Measurements from ENCODE around the gene TTC39B. TPM values are rescaled to one million over a fixed set of nuclear protein-coding genes. Genes with fewer than 3 reads are reported as not detected.

The TTC39B gene
- total RNA-seq, 4 donors from 2014 or later: 23.3 to 62.8 (median 38.1) TPM

- H3K27me3 ChIP-seq: no peaks in the 10 kb centered on the region
- no peak for DNase-seq
- TF ChIP-seq CTCF (IDR thresholded peaks at IDR 0.05) (no peak), EP300 (IDR thresholded peaks at IDR 0.05; ENCODE audit: low read depth) (no peak), POLR2A (IDR thresholded peaks at IDR 0.05) (no peak), POLR2AphosphoS5 (IDR thresholded peaks at IDR 0.05) (no peak)
- no peaks in the 10 kb centered on the region for H3K36me3 ChIP-seq
- in situ Hi-C loops (cut with MboI; ENCODE audit: low pct_ligation_motif_present in 1 of 4, low pct_unique_long_range_greater_than_20kb in 1 of 4, low sequenced_read_pairs in 3 of 4): loop anchor here in 1 of 4 donors (25.0 kb wide), 1 partner anchor 105 kb away; the partner anchor contains the start of gene SNAPC3
- H3K4me1 ChIP-seq: peaks cover 7 to 23% (median 15%) of the 10 kb centered on the region in 4 donors
- H3K4me3 ChIP-seq: peak overlapping the region in 3 of 4 donors; percentile 85 to 95 (median 87)
- no peaks in the 10 kb centered on the region for H3K9me3 ChIP-seq
- WGBS, 2 donors (ENCODE audit: low coverage in 1 of 2): 8 to 23% methylated on average over 2 to 11 of the region's 12 CpGs
- intact Hi-C loops (cut with DNase I; ENCODE audit: low total_unique reads): loop anchor here (10.0 kb wide), 1 partner anchor 1407 kb away; no protein-coding TSS in a partner anchor
- H3K27ac ChIP-seq: peak overlapping the region; percentile 89 to 95 (median 93)
These were observed 466 bp upstream of the TTC39B start for GRCh38 chr9:15307523-15307841.

- TF ChIP-seq CTCF (IDR thresholded peaks at IDR 0.05) (no peak), EP300 (IDR thresholded peaks at IDR 0.05; ENCODE audit: low read depth) (no peak), POLR2AphosphoS5 (IDR thresholded peaks at IDR 0.05) (peak in 1 of 3 donors; percentile 56), POLR2A (IDR thresholded peaks at IDR 0.05) (peak; percentile 49)
- intact Hi-C loops (cut with DNase I; ENCODE audit: low total_unique reads) (loop anchor here (10.0 kb wide), 1 partner anchor 1409 kb away; no protein-coding TSS in a partner anchor), in situ Hi-C loops (cut with MboI; ENCODE audit: low pct_ligation_motif_present in 1 of 4, low pct_unique_long_range_greater_than_20kb in 1 of 4, low sequenced_read_pairs in 3 of 4) (loop anchor here in 1 of 4 donors (25.0 kb wide), 1 partner anchor 106 kb away; the partner anchor contains the start of gene SNAPC3)
- H3K9me3 ChIP-seq: no peaks in the 10 kb centered on the region
- WGBS, 2 donors (ENCODE audit: low coverage in 1 of 2): 0 to 5% methylated on average over 3 to 29 of the region's 32 CpGs
- H3K27me3 ChIP-seq: no peaks in the 10 kb centered on the region
- DNase-seq: peak; percentile 78
- peak overlapping the region; percentile 78 to 95 (median 86) for H3K4me3 ChIP-seq
- peak overlapping the region; percentile 89 to 95 (median 93) for H3K27ac ChIP-seq
- H3K4me1 ChIP-seq: peaks cover 7 to 23% (median 15%) of the 10 kb centered on the region in 4 donors
- no peaks in the 10 kb centered on the region for H3K36me3 ChIP-seq
These were observed 804 bp downstream of the TTC39B start for GRCh38 chr9:15306068-15306756.

- Histone ChIP-seq H3K4me3 (peak overlapping the region; percentile 12 to 95 (median 86)), H3K4me1 (peaks cover 7 to 23% (median 15%) of the 10 kb centered on the region in 4 donors), H3K9me3 (no peaks in the 10 kb centered on the region), H3K27me3 (no peaks in the 10 kb centered on the region), H3K27ac (peak overlapping the region; percentile 89 to 95 (median 93)), H3K36me3 (no peaks in the 10 kb centered on the region)
- TF ChIP-seq POLR2A (IDR thresholded peaks at IDR 0.05): no peak
- no peak for TF ChIP-seq POLR2AphosphoS5 (IDR thresholded peaks at IDR 0.05)
- no peak for TF ChIP-seq CTCF (IDR thresholded peaks at IDR 0.05)
- WGBS, 2 donors (ENCODE audit: low coverage in 1 of 2): 70 to 74% methylated on average over 4 of the region's 4 CpGs
- in situ Hi-C loops (cut with MboI; ENCODE audit: low pct_ligation_motif_present in 1 of 4, low pct_unique_long_range_greater_than_20kb in 1 of 4, low sequenced_read_pairs in 3 of 4): loop anchor here in 1 of 4 donors (25.0 kb wide), 1 partner anchor 107 kb away; the partner anchor contains the start of gene SNAPC3
- DNase-seq: no peak
- intact Hi-C loops (cut with DNase I; ENCODE audit: low total_unique reads): loop anchor here (10.0 kb wide), 1 partner anchor 1409 kb away; no protein-coding TSS in a partner anchor
These were observed 1.5 kb downstream of the TTC39B start for GRCh38 chr9:15305470-15305869.

- WGBS, 2 donors (ENCODE audit: low coverage in 1 of 2): 80 to 81% methylated on average over 1 of the region's 1 CpG
- no peak for DNase-seq
- H3K36me3 ChIP-seq: no peaks in the 10 kb centered on the region
- TF ChIP-seq POLR2AphosphoS5 (IDR thresholded peaks at IDR 0.05): no peak
- no peak for TF ChIP-seq EP300 (IDR thresholded peaks at IDR 0.05; ENCODE audit: low read depth)
- H3K4me1 ChIP-seq: peaks cover 7 to 23% (median 15%) of the 10 kb centered on the region in 4 donors
- no peak overlapping the region for H3K4me3 ChIP-seq
- H3K27ac ChIP-seq: no peak overlapping the region
- in situ Hi-C loops (cut with MboI; ENCODE audit: low pct_ligation_motif_present in 1 of 4, low pct_unique_long_range_greater_than_20kb in 1 of 4, low sequenced_read_pairs in 3 of 4): loop anchor here in 1 of 4 donors (25.0 kb wide), 1 partner anchor 108 kb away; the partner anchor contains the start of gene SNAPC3
- H3K9me3 ChIP-seq: no peaks in the 10 kb centered on the region
- intact Hi-C loops (cut with DNase I; ENCODE audit: low total_unique reads): loop anchor here (10.0 kb wide), 1 partner anchor 1410 kb away; no protein-coding TSS in a partner anchor
- H3K27me3 ChIP-seq: no peaks in the 10 kb centered on the region
These were observed 2.4 kb downstream of the TTC39B start for GRCh38 chr9:15304632-15305031.

All from transverse colon (tissue), 4 donors.